GM21381 (cell line): Measurements from ENCODE around the gene FHIP1A.

Source experiments
- ATAC-seq: cut with Tn5 transposase; IDR thresholded peaks from one replicate; pipeline ENCODE4 v1.9.1; 2021; ENCODE audit warnings: mild to moderate bottlenecking, moderate library complexity; ENCODE audit not compliant: unreplicated experiment

FHIP1A gene

GRCh38 chr4:151417766-151418376, 8.9 kb downstream of the FHIP1A start:
- ATAC-seq: no peak

- no peak for ATAC-seq
These were observed 9.4 kb downstream of the FHIP1A start for GRCh38 chr4:151418385-151418784.

- ATAC-seq: no peak
These were observed 9.9 kb downstream of the FHIP1A start for GRCh38 chr4:151418856-151419255.

- no peak for ATAC-seq
These were observed 11.4 kb downstream of the FHIP1A start for GRCh38 chr4:151420250-151420807.

GRCh38 chr4:151422854-151423253, 13.9 kb downstream of the FHIP1A start:
- ATAC-seq: no peak

GRCh38 chr4:151426513-151426912, 17.5 kb downstream of the FHIP1A start:
- no peak for ATAC-seq

GRCh38 chr4:151427266-151427665, 18.3 kb downstream of the FHIP1A start:
- ATAC-seq: no peak

- no peak for ATAC-seq
These were observed 19.4 kb downstream of the FHIP1A start for GRCh38 chr4:151428346-151428745.

- ATAC-seq: no peak
These were observed 21.1 kb downstream of the FHIP1A start for GRCh38 chr4:151429957-151430570.

GRCh38 chr4:151430740-151431457, 21.9 kb downstream of the FHIP1A start:
- no peak for ATAC-seq

GRCh38 chr4:151431728-151432127, 22.8 kb downstream of the FHIP1A start:
- ATAC-seq: no peak

GRCh38 chr4:151432654-151433053, 23.7 kb downstream of the FHIP1A start:
- no peak for ATAC-seq

- ATAC-seq: no peak
These were observed 25.3 kb downstream of the FHIP1A start for GRCh38 chr4:151434183-151434860.

GRCh38 chr4:151436093-151436518, 27.1 kb downstream of the FHIP1A start:
- ATAC-seq: no peak

- ATAC-seq: no peak
These were observed 28.5 kb downstream of the FHIP1A start for GRCh38 chr4:151437505-151437904.

GRCh38 chr4:151438154-151438553, 29.2 kb downstream of the FHIP1A start:
- ATAC-seq: no peak

- ATAC-seq: no peak
These were observed 30.3 kb downstream of the FHIP1A start for GRCh38 chr4:151439320-151439719.

- ATAC-seq: no peak
These were observed 33.0 kb downstream of the FHIP1A start for GRCh38 chr4:151442002-151442401.

- no peak for ATAC-seq
These were observed 34.3 kb downstream of the FHIP1A start for GRCh38 chr4:151443247-151443646.

- no peak for ATAC-seq
These were observed 34.8 kb downstream of the FHIP1A start for GRCh38 chr4:151443752-151444151.

- ATAC-seq: no peak
These were observed 37.2 kb downstream of the FHIP1A start for GRCh38 chr4:151446208-151446607.
